Endometrial microvascular endothelial cells (primary cell): ENCODE data around the gene TMEM108. TPM values are rescaled to one million over a fixed set of nuclear protein-coding genes. Genes with fewer than 3 reads are reported as not detected.

Experiments
- in situ Hi-C: cut with HindIII; loops from 2 replicates; pipeline ENCODE4 v1.10.0; 2017; ENCODE audit warnings: low sequenced_read_pairs, low pct_unique_long_range_greater_than_20kb; ENCODE audit errors: inconsistent ontology term
- total RNA-seq: library from RNA; depleted of rRNA; stranded (reverse); fragments of >200 nt; gene quantifications from one replicate; pipeline ENCODE4 v1.2.3, GENCODE V29; 2015; ENCODE audit errors: inconsistent ontology term

The TMEM108 gene
- total RNA-seq, 1 donor from 2014 or later, result not detected

- in situ Hi-C loops, result no loop called here
These were observed 326.5 kb downstream of the TMEM108 start for GRCh38 chr3:133364704-133365103.

GRCh38 chr3:133366921-133367320 is 328.7 kb downstream of the TMEM108 start:
- in situ Hi-C loops, result no loop called here

- in situ Hi-C loops, result no loop called here
These were observed 329.2 kb downstream of the TMEM108 start for GRCh38 chr3:133367403-133367802.

DNA sequence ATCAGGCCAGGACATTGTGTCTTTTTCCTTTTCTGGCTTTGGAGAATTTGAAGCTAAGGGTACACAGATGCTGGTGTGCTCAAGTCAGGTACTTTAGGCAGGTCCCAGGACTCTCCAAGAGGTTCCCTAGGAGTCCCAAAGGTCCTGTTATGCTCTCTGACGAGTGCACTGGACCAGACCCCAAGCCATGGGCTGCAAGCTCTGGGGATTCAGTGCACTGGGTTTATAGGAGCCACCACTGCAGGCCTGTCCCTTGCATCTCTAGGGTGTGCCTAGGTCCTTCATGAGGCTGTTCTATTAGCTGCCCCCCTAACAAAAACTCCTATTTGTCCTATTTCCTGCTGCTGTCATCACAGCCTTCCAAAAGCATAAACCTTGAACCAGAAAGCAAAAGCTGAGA is 329.8 kb downstream of the TMEM108 start:
- in situ Hi-C loops, result no loop called here

GRCh38 chr3:133368371-133369067 is 330.3 kb downstream of the TMEM108 start:
- in situ Hi-C loops, result no loop called here

DNA sequence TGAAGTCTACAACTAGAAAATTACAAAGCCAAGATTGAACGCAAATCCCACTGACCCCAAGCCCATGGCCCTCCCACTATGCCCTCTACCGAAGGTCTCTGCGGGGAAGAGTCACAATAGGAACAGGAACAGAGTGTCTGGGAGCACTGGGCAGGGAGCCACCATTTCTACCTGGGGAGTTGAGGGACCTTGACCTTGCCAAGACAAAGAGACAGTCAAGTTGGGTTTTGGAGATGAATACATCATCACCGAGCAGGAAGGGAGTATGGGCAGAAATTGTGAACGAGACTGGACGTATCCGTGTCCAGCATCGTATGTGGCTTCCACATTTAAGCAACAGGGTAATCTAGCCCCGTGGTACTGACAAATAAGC is 330.9 kb downstream of the TMEM108 start:
- in situ Hi-C loops, result no loop called here

DNA sequence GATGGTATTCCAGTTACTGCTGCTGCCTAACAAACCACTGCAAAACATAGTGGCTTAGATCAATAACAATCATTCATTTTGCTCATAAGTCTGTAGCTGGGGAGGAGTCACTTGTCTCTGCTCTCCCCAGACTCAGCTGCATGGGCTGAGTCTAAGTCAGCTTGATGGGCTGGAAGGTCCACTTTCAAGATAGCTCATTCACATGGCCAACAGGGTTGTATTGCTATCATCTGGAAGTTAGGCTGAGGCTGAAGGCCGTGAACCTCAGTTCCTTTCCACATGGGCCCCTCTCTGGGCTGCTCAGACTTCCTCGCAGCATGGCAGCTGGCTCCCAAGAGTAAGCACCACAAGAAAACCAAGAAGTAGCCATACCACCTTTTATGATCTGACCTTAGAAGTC is 333.0 kb downstream of the TMEM108 start:
- in situ Hi-C loops, result no loop called here

- in situ Hi-C loops, result no loop called here
These were observed 333.5 kb downstream of the TMEM108 start for GRCh38 chr3:133371676-133372075.

DNA sequence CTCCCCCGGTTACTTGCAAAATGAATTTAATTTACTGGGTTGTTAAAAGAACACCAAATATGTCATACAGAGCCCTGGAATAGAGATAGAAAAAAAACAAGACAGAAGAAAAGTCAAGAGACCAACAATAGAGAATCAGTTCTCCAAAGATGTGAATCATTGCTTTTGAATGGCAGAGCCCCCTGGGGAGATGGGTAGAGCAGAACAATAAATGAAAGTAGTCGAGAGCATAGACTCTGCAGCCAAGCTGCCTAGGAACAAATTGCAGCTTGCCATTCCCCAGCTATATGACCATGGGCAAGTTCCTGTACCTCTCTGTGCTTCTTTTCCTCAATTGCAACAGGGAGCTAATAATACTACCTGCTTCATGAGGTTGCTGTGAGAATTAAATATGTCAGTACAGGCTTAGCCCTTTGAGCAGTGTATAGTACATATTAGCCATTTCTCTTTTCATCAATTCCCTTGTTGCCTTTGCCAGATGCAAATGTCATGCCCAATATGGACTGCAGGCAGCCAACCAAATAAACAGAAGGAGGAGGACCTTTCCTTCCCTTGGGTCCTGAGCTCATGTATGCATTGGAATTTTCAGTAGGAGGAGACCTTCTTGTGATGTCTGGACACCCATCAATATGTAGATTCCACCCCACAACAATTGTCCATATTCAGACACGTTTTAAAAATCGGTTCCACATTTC is 336.7 kb downstream of the TMEM108 start:
- in situ Hi-C loops, result no loop called here

DNA sequence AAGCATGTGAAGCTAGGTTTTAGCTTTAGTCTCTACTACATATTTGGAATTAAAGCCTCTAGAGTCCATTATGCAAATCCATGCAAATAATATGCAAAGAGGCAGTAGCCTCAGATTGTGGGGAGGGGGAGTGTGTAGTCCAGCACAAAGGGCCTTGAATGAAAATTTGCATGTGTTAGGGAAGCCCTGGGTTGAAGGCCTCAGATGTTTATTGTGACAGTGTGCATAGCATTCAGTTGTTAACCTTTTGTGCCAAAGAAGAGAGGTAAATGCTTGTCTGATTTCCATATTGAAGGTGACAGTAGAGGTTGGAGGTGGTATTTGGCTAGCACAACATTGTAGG is 337.2 kb downstream of the TMEM108 start:
- in situ Hi-C loops, result no loop called here

DNA sequence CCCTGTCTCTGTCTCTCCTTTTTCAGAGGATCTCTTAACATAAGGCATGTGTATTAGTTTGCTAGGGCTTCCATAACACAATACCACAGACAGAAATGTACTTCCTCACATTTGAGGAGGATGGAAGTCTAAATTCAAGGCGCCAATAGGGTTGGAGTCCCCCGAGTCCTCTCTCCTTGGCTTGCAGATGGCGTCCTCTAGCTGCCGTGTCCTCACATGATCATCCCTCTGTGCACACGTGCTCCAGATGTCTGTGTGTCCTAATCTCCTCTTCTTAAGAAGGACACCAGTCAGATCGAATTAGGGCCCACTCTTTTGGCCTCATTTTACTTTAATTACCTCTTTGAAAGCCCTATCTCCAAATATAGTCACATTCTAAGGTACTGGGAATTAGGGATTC is 338.6 kb downstream of the TMEM108 start:
- in situ Hi-C loops, result no loop called here

- in situ Hi-C loops, result no loop called here
These were observed 339.2 kb downstream of the TMEM108 start for GRCh38 chr3:133377396-133377795.

DNA sequence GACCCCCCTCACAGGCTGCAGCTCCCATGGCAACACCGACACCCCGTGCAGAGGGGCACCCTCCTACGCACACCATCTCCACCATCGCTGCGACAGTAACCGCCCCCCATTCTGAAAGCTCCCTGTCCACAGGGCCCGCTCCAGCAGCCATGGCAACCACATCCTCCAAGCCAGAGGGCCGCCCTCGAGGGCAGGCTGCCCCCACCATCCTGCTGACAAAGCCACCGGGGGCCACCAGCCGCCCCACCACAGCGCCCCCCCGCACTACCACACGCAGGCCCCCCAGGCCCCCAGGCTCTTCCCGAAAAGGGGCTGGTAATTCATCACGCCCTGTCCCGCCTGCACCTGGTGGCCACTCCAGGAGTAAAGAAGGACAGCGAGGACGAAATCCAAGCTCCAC is 341.7 kb downstream of the TMEM108 start:
- in situ Hi-C loops, result no loop called here

DNA sequence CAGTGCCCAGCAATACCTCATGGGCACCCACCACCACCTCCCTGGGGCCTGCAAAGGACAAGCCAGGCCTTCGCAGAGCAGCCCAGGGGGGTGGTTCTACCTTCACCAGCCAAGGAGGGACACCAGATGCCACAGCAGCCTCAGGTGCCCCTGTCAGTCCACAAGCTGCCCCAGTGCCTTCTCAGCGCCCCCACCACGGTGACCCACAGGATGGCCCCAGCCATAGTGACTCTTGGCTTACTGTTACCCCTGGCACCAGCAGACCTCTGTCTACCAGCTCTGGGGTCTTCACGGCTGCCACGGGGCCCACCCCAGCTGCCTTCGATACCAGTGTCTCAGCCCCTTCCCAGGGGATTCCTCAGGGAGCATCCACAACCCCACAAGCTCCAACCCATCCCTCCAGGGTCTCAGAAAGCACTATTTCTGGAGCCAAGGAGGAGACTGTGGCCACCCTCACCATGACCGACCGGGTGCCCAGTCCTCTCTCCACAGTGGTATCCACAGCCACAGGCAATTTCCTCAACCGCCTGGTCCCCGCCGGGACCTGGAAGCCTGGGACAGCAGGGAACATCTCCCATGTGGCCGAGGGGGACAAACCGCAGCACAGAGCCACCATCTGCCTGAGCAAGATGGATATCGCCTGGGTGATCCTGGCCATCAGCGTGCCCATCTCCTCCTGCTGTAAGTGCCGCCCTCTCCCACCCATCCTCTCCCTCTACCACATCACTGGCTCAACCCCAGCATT is 342.5 kb downstream of the TMEM108 start:
- in situ Hi-C loops, result no loop called here

DNA sequence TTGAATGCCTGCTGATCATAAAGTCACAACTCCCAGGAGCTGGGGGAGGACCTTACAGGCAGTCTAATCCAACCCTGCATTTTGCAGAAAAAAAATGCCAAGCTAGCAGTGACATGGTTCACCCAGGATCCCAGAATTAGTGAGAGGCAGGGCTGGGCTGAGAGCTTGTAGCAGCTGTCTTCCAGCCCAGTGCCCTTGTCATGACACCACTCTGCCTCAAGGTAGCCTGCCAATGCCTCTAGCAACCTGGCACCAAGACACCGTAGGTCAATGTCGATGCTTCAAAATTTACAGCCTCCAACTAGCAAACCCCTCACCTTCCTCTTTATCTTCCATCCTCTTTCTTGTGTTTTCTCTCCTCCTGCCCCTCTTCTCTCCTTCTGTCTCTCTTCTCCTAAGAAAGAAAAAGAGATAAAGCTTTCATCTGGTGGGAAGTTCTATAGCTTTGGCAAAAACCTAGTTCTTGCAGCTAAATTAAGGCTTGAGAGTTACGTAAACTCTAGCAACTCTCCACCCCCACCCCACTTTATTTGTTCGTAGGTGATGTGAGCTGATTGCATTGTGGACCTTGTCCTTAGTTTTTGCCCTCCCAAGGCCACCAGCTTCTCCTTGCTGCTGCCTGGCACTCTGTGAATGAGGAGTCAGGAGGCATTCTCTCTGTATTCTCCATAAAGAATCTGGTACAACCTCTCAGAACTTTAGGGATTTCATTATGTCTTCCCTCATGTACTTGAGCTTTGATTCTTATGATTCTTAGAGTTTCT is 343.3 kb downstream of the TMEM108 start:
- in situ Hi-C loops, result no loop called here

GRCh38 chr3:133383175-133383574 is 345.0 kb downstream of the TMEM108 start:
- in situ Hi-C loops, result no loop called here

DNA sequence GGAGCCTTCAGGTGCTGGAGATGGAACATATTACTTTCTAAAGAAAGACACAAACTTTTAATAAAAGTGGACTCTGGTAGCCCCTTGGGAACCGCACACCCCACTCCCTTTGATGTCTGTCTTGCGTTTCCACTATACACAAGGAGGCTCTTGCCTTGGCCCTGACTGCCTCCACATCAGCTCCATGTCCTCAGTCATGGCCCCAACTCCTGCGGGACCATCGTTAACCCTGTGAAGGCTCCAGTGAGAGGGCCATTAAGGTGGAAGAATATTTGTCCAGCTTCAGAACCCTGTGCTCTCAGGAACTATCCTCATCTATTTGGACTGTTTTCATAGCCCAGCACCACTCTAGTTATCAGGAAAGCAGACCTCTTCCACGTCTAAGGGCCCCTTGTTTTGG is 345.6 kb downstream of the TMEM108 start:
- in situ Hi-C loops, result no loop called here

DNA sequence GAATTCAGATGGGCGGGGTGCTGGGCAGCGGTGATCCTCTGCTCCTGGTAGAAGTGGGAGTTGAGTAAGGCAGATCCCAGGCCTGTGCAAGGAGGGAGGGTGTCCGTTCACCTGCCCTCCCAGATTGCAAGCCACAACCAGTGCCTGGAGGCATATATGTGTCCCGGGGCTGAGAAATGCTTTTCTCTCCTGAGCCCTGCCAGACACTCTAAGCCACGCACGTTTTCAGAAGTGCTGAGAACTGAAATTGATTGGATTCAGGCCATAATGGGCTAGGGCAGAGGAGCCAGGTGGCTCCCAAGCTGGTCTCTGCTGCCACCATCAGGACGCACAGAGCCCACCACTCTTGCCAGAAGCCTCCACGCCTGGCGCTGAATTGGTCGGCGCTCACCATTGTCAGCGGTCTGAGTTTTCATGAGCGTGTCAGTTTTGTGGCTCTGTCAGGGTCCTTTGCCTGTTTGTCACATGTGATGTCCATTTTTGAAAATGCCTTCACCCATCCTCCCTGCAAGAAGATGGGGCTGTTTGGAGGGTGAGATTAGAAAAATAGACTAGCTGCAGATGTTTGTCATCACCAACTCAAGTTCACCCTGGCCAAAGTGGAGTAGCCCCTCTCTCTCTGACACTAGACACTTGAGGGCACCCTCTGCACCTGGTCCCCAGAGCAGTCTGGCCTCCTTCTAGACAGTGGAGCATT is 346.3 kb downstream of the TMEM108 start:
- in situ Hi-C loops, result no loop called here

- in situ Hi-C loops, result no loop called here
These were observed 348.7 kb downstream of the TMEM108 start for GRCh38 chr3:133386876-133387275.
